HG03045 (cell line): ENCODE measurements around the gene STYXL1.
"Not testable (repeated sequence)": the region's sequence is repeated elsewhere in the genome, so short reads cannot be mapped to it uniquely, and the experiment has no call there.

ENCODE experiments used
- ATAC-seq: cut with Tn5 transposase; IDR thresholded peaks from one replicate; pipeline ENCODE4 v1.9.1; 2021; ENCODE audit warnings: mild to moderate bottlenecking, moderate library complexity; ENCODE audit not compliant: unreplicated experiment

STYXL1 gene

DNA sequence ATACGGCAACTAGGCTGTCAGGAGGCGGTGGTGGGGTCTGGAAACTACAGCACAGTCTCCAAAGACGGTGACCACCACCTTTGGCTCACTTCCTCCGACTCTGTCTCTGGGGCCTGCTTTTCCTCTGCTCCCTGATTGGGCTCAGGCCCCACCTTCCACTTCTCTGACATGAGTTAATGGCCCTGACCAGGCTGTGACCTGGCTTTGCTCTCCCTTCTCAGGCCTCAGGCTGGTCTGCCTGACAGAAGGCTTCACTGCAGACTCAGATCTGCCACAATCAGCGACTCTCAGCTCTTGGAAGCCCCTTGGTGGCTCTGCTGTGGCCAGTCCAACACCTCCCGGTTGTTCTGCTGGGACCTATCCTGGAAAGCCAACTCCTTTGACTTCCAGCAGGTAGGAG, 7.7 kb downstream of the STYXL1 start:
- no peak for ATAC-seq

- ATAC-seq, result no peak
These were observed 10.5 kb downstream of the STYXL1 start for GRCh38 chr7:76037310-76037709.

DNA sequence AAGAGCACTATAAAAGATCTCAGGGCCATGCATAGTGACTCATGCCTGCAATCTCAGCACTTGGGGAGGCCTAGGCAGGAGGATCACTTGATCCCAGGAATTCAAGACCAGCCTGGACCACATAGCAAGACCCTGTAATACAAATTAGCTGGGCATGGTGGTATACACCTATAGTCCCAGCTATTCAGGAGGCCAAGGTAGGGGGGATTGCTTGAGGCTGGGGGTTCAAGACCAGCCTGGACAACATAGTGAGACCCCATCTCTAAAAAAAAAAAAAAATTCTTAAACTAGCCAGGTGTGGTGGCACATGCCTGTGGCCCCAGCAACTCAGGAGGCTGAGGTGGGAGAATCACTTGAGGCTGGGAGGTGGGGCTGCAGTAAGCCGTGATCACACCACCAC, 15.8 kb downstream of the STYXL1 start:
- ATAC-seq, result no peak

DNA sequence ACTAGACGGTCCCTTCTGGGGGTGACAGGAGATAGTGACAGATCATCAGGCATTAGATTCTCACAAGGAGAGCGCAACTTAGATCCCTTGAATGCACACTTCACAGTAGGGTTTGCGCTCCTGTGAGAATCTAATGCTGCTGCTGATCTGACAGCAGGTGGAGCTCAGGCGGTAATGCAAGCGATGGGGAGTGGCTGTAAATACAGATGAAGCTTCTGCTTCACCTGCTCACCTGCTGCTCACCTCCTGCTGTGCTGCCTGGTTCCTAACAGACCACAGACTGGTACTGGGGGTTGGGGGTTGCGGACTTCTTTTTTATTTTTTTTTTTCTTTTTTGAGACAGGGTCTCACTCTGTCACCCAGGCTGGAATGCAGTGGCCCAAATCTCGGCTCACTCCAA, 18.1 kb downstream of the STYXL1 start:
- not testable (repeated sequence) for ATAC-seq

GRCh38 chr7:76023002-76023401, 24.8 kb downstream of the STYXL1 start:
- no peak for ATAC-seq

DNA sequence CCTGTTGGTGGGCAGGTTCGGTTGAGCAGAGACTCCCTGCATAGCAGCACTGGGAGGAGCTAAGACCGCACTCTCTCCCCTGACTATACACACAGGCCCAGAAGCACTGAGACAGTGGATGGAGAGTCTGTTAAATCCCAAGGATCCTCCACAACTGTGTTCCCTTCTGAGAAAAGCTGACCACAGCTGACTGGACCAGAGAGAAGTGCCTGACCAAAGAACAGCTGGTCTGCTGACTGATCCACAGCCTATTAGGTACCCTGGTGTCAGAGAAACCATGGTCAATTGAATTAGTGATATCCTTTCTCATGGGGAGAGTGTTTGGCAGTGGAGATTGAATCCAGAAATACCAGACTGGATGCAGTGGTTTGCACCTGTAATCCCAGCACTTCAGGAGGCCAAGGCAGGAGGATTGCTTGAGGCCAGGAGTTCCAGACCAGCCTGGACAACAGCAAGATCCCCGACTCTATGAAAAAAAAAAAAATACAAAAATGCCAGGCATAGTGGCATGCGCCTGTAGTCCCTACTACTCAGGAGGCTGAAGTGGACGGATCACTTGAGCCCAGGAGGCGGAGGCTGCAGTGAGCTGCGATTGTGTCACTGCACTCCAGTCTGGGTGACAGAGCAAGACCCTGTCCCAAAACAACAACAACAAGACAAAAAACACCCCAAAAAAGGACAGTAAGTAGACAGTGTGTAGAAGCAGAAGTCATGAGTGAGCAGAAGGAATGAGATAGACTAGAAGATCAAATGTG, 25.6 kb downstream of the STYXL1 start:
- ATAC-seq, result no peak

DNA sequence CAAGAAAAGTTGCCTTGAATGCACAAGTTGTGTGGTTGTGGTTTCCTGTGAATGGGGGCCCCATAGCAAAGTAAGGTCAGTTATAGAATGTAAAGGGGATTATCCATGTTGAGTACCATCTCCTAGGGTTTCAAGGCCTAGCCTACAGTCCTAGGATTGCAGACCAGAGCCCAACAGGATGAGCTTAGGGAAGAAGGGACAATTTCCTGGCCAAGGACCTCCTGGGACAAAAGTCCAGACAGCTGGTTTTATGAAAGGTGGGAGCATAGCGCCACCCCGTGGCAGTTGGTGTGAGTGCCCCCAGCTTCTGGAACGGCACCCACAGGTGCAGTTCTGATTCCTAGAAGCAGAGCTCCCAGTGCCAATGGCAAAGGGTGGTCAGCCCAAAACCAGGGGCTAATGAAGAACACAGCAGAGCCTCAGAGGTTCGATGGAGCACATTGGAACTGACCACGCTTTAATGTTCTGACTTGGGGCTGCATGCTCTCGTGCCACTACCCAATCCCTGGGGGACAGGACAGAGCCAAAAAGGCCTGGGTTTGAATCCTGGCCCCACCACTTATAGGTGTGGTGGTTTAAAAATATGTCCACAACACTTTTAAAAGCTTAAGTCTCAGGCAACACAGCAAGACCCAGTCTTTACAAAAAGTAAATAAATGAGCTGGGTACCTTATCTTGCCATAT, 27.6 kb downstream of the STYXL1 start:
- no peak for ATAC-seq

GRCh38 chr7:76018520-76018919, 29.3 kb downstream of the STYXL1 start:
- not testable (repeated sequence) for ATAC-seq

- ATAC-seq, result no peak
These were observed 31.4 kb downstream of the STYXL1 start for GRCh38 chr7:76016191-76016947.

- no peak for ATAC-seq
These were observed 36.3 kb downstream of the STYXL1 start for GRCh38 chr7:76011442-76011861.

DNA sequence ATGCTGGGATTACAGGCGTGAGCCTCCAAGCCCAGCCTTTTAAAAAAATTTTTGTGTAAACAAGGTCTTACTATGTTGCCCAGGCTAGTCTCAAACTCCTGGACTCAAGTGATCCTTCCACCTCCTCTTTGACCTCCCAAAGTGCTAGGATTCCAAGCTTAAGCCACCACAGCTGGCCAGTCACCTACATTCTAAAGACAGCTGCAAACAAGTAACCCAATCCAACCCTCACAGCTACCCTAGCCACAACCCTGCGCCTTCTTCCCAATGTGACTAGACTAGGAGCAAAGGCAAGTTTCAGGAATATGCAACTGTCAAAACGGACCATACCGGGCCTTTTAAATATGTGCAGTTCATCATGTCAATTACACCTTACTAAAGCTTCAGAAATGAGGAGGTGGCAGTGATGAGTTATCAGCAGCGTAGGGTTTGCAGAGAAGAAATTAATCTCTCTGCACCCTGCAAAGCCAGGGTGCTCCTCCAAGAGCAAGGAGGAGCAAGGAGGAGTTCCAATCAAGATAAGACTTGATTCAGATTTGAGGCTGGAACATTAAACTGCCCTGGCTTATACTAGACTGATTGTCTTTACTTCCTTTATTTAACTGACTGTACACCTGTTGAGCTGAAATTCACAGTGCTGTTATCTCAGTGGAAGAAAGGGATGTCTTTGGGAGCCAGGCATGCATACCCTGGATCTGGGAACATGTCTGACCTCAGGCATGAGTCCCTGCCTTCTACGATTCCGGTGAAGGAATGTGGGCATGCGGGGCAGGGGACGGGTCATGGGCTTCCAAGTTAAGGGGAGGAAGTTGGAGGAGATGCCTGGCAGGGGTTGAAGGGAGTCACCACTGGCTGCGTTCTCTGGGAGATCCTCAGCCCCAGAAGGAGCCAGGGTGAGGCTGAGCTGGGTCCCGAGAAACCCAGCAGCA, 37.9 kb downstream of the STYXL1 start:
- no peak for ATAC-seq

DNA sequence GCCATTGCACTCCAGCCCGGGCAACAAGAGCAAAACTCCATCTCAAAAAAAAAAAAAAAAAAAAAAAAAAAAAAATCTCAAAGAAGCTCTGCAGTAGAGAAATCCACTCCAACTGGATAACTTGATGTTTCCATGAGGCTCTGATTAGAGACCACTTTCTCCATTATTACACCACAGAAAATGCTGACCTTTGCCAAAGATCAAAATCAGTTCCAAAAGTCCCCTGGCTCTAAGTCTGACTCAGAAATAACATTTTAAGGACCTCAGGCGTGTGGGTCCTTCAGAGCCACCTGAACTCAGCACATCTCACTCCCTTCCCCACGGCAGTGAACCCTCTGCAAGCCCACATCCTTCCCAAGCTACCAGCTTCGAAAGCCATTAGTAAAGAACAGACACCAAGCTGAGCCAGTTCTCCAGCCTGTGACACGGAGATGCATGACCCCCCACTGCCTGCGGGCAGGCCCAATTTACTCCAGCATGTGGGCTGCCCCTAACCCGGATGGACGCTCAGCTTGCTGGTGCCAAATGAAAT, 39.6 kb downstream of the STYXL1 start:
- ATAC-seq, result no peak

DNA sequence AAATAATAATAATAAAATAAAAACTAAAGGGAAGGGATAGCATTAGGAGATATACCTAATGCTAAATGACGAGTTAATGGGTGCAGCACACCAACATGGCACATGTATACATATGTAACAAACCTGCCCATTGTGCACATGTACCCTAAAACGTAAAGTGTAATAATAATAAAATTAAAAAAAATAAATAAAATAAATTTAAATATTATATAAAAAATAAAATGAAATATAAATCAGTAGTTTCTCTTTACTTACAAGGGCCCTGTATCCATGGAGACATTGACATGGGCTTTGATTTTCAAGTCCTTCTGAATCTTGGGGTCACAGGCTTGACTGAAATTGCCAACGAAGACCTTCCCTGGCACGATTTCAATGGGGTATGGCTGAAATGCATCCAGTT, 42.8 kb downstream of the STYXL1 start:
- not testable (repeated sequence) for ATAC-seq

GRCh38 chr7:76003351-76003750, 44.4 kb downstream of the STYXL1 start:
- no peak for ATAC-seq

GRCh38 chr7:76002822-76003221, 45.0 kb downstream of the STYXL1 start:
- ATAC-seq, result no peak

DNA sequence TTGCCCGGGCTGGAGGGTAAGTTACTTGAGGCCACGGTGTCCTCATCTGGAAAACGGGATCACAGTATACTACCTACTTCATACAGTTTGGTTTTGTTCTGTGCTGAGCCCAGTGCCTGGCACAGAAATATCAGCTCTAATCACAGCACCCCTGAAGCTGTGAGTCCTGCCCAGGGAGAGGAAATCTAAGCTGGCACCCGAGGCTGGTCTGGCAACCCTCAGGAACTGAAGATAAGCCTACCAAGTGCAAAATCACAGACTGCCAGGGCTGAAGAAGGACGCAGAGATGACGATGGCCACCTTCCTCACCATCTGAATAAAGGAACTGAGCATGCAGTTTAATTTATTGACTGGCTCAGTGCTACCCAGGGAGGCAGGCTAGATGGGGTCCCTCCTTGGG, 45.7 kb downstream of the STYXL1 start:
- no peak for ATAC-seq

GRCh38 chr7:76000566-76000965, 47.2 kb downstream of the STYXL1 start:
- ATAC-seq, result no peak

- no peak for ATAC-seq
These were observed 49.8 kb downstream of the STYXL1 start for GRCh38 chr7:75998038-75998437.

DNA sequence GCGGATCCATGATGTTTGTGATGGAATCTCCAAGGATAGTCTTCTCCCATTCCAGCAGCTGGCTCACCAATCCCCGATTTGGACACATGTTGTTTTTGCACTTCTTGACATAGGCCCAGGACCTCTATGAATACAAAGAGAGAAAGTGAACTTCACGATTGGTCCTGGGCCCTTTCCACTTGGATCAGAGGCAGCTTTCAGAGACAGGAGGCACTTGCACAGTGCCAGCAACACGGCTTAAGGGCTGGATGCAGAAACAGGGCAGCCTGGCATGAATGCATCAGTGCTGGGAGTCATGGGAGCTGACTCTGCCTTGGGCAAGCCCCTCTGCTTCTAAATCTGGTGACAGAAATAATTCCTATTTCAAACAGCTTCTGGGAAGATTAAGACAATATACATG, 51.3 kb downstream of the STYXL1 start:
- ATAC-seq, result no peak

- no peak for ATAC-seq
These were observed 51.8 kb downstream of the STYXL1 start for GRCh38 chr7:75995996-75996395.
